Vagina (tissue), 2 donors: ENCODE data around the gene DUSP5.

Experiments used
- CTCF ChIP-seq, 3 experiments: fragments of 450-650 bp in 2 of 3; fragments of 200-600 bp in 1 of 3; sonication (generic) in 1 of 3; IDR thresholded peaks; one replicate each; pipeline ENCODE4 v1.5.1; 2017 to 2019; ENCODE audit warnings: antibody characterized with exemption in 3 of 3, mild to moderate bottlenecking in 2 of 3, moderate library complexity in 2 of 3
- POLR2A ChIP-seq, 2 donors: fragments of 450-650 bp; IDR thresholded peaks; one replicate each; pipeline ENCODE4 v1.6.1; 2017; ENCODE audit warnings: antibody characterized with exemption in 2 of 2, mild to moderate bottlenecking in 2 of 2, moderate library complexity in 2 of 2

- no peak for TF ChIP-seq CTCF (IDR thresholded peaks at IDR 0.05)
- TF ChIP-seq POLR2A (IDR thresholded peaks at IDR 0.05) = no peak
Observed at GRCh38 chr10:110530131-110530831, 32.6 kb downstream of the DUSP5 start.
